AG09319 (cell line): ENCODE data around the gene GLS.

Experiments
- DNase-seq: peaks from one replicate; pipeline ENCODE4 v3.0.0-alpha.2; 2010; ENCODE audit warnings: low read depth; ENCODE audit errors: extremely low read depth
- TF ChIP-seq, protein P1 (sequence below): IDR thresholded peaks from 2 replicates; pipeline ENCODE4 v1.5.1; 2011; ENCODE audit warnings: low read depth, mild to moderate bottlenecking, inconsistent platforms, low read length, moderate library complexity

The GLS gene

DNA sequence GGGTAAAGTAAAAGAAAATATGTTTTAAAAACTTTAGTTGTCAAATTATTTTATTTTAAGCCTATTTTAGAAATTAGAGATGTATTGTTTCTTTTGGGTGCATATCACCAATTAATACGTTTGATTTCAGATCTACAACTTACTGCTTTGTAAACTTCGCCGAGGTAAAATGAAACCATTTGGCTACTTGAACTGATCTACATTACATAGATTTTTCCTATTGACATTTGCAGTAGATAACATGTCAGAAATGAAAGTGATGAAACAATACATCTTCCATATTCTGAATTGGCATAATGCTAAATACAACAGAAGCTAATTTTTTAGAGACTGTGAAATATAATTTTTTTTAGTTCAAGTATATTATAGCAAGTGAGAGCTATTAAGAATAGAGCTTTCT, 39.5 kb downstream of the GLS start:
- no peak for DNase-seq
- TF ChIP-seq, protein P1, sequence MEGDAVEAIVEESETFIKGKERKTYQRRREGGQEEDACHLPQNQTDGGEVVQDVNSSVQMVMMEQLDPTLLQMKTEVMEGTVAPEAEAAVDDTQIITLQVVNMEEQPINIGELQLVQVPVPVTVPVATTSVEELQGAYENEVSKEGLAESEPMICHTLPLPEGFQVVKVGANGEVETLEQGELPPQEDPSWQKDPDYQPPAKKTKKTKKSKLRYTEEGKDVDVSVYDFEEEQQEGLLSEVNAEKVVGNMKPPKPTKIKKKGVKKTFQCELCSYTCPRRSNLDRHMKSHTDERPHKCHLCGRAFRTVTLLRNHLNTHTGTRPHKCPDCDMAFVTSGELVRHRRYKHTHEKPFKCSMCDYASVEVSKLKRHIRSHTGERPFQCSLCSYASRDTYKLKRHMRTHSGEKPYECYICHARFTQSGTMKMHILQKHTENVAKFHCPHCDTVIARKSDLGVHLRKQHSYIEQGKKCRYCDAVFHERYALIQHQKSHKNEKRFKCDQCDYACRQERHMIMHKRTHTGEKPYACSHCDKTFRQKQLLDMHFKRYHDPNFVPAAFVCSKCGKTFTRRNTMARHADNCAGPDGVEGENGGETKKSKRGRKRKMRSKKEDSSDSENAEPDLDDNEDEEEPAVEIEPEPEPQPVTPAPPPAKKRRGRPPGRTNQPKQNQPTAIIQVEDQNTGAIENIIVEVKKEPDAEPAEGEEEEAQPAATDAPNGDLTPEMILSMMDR, result no peak

DNA sequence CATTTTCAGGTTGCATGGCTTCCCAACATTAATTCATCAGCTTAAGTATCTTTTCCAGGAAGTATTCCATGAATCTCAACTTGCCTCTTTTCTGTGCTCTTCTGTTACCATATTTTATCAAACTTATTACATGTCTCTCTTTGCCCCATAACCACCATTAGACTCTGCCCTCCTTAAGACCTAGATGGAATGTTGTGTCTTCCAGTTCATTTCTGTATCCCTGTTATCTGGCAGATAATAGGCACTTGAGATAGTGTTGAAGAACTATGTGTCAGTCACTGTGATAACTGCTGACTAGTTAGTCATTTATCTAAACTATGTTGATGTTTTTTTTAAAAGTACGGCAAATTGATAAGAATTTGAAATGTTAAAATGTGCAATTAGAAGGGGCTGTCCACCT, 41.8 kb downstream of the GLS start:
- TF ChIP-seq, protein P1, result no peak
- no peak for DNase-seq

DNA sequence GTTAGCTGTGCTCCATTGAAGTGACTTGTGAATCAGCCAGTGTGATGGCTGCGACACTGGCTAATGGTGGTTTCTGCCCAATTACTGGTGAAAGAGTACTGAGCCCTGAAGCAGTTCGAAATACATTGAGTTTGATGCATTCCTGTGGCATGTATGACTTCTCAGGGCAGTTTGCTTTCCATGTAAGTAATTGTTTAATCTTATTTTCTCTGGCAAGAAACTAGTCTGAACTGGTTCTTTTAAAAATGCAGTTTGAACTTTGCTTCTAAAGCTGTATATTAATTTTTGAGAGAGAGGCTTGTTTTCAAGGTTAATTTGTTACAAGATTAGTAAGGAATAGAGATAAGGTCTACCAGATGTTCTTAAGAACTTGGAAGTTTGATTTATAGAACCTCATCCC, 46.7 kb downstream of the GLS start:
- TF ChIP-seq, protein P1, result no peak
- no peak for DNase-seq

DNA sequence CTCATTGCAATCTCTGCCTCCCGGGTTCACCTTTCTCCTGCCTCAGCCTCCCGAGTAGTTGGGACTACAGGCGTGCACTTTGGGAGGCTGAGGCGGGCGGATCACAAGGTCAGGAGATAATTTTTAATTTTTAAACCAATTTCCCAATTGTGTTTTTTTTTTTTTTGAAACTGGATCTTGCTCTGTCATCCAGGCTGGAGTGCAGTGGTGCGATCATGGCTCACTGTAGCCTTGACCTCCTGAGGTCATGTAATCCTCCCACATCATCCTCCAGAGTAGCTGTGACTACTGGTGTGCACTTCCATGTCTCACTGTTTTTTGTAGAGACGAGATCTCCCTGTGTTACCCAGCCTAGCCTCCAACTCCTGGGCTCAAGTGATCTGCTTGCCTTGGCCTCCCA, 49.3 kb downstream of the GLS start:
- no peak for DNase-seq
- TF ChIP-seq, protein P1, result no peak

DNA sequence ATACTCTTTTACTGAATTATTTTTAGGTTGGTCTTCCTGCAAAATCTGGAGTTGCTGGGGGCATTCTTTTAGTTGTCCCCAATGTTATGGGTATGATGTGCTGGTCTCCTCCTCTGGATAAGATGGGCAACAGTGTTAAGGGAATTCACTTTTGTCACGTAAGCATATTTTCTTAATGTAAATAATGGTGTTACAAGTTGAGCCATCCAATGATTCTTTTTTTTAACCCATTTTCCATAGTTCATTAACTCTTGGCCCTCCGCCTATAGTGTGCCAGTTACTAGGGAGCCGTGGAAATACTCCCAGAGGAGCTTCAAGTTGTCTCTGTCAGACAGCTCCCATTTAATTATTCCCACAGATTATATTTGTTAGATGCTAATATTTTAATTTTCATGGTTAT, 49.8 kb downstream of the GLS start:
- TF ChIP-seq, protein P1, result no peak
- DNase-seq, result no peak

DNA sequence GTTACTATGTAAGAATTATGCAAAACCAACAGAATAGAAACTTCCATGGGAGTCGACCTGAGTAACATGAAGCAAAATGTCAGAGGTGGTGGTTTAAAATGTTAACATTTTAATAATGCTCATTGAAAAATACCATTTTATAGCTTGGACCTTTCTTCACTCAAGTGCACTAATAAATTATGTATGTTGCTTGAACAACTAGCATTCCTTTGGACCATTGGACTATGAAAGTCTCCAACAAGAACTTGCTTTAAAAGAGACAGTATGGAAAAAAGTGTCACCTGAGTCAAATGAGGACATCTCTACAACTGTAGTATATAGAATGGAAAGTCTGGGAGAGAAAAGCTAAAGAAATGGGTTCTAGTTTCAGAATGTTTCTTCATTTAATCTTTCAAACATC, 51.9 kb downstream of the GLS start:
- TF ChIP-seq, protein P1, result no peak
- no peak for DNase-seq

DNA sequence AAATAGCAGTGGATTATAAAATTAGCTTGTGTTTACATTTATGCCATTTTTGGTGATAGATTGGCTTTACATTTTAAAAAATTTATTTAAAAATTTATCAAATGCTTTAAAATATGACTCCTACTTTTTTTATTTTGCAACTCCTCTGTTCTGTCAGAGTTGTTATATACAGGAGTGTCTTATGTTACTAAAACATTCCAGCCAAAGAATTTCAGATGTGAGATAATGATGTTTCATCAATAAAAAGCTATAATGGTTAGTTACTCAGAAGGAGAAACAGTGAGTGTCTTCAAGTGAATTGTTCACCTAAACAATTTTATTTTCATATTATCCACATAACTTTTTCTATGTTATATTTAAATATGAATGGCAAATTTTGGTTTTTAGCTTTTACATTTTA, 52.7 kb downstream of the GLS start:
- TF ChIP-seq, protein P1, result no peak
- DNase-seq, result no peak
